ENCODE measurements around the gene TENT4A.

DNA sequence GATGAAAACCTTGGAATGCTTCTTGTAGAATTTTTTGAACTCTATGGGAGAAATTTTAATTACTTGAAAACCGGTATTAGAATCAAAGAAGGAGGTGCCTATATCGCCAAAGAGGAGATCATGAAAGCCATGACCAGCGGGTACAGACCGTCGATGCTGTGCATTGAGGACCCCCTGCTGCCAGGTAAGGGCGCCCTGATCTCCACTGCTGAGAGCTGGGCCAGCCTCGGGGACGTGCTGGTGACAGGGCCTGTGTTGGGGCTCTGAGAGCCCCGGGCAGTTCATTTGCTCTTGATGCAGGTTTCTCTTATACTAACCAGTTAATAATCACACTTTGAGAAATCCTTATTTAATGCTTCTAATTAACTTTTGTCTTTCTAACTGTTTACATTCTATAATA is 33.0 kb downstream of the TENT4A start:
- TF ChIP-seq, protein P1, sequence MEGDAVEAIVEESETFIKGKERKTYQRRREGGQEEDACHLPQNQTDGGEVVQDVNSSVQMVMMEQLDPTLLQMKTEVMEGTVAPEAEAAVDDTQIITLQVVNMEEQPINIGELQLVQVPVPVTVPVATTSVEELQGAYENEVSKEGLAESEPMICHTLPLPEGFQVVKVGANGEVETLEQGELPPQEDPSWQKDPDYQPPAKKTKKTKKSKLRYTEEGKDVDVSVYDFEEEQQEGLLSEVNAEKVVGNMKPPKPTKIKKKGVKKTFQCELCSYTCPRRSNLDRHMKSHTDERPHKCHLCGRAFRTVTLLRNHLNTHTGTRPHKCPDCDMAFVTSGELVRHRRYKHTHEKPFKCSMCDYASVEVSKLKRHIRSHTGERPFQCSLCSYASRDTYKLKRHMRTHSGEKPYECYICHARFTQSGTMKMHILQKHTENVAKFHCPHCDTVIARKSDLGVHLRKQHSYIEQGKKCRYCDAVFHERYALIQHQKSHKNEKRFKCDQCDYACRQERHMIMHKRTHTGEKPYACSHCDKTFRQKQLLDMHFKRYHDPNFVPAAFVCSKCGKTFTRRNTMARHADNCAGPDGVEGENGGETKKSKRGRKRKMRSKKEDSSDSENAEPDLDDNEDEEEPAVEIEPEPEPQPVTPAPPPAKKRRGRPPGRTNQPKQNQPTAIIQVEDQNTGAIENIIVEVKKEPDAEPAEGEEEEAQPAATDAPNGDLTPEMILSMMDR (IDR thresholded peaks at IDR 0.05) = no peak
- no peak for TF ChIP-seq POLR2AphosphoS5 (IDR thresholded peaks at IDR 0.05; ENCODE audit: low read depth, low read length)
- TF ChIP-seq, protein P2, sequence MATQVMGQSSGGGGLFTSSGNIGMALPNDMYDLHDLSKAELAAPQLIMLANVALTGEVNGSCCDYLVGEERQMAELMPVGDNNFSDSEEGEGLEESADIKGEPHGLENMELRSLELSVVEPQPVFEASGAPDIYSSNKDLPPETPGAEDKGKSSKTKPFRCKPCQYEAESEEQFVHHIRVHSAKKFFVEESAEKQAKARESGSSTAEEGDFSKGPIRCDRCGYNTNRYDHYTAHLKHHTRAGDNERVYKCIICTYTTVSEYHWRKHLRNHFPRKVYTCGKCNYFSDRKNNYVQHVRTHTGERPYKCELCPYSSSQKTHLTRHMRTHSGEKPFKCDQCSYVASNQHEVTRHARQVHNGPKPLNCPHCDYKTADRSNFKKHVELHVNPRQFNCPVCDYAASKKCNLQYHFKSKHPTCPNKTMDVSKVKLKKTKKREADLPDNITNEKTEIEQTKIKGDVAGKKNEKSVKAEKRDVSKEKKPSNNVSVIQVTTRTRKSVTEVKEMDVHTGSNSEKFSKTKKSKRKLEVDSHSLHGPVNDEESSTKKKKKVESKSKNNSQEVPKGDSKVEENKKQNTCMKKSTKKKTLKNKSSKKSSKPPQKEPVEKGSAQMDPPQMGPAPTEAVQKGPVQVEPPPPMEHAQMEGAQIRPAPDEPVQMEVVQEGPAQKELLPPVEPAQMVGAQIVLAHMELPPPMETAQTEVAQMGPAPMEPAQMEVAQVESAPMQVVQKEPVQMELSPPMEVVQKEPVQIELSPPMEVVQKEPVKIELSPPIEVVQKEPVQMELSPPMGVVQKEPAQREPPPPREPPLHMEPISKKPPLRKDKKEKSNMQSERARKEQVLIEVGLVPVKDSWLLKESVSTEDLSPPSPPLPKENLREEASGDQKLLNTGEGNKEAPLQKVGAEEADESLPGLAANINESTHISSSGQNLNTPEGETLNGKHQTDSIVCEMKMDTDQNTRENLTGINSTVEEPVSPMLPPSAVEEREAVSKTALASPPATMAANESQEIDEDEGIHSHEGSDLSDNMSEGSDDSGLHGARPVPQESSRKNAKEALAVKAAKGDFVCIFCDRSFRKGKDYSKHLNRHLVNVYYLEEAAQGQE (IDR thresholded peaks at IDR 0.05; ENCODE audit: insufficient read depth in 1 of 2, low read depth in 2 of 2, low read length in 1 of 2) = no peak
